Sigmoid colon (tissue), 7 donors: ENCODE results near the gene PLEKHG4B. TPM values are rescaled to one million over a fixed set of nuclear protein-coding genes. Genes with fewer than 3 reads are reported as not detected.

Source experiments
- DNase-seq: peaks from one replicate; pipeline ENCODE4 v3.0.0-alpha.2; 2019
- H3K27ac ChIP-seq, 4 donors: fragments of 200-600 bp; sonication (generic); one replicate each; pipeline ENCODE4 v1.5.1; 2016 to 2019; ENCODE audit warnings: mild to moderate bottlenecking in 1 of 4
- H3K27me3 ChIP-seq, 3 donors: fragments of 200-600 bp; sonication (generic); one replicate each; pipeline ENCODE4 v1.5.1; 2019; ENCODE audit warnings: mild to moderate bottlenecking in 1 of 3
- H3K36me3 ChIP-seq, 4 donors: fragments of 200-600 bp; sonication (generic); one replicate each; pipeline ENCODE4 v1.5.1; 2016 to 2019
- H3K4me1 ChIP-seq, 4 donors: fragments of 200-600 bp; sonication (generic); one replicate each; pipeline ENCODE4 v1.5.1; 2017 to 2019
- H3K4me3 ChIP-seq, 4 donors: fragments of 200-600 bp; sonication (generic); one replicate each; pipeline ENCODE4 v1.5.1; 2017 to 2019; ENCODE audit warnings: mild to moderate bottlenecking in 2 of 4, moderate library complexity in 1 of 4
- H3K9me3 ChIP-seq, 4 donors: fragments of 200-600 bp in 3 of 4; sonication (generic) in 3 of 4; one replicate each; pipeline versions ENCODE4 v1.5.1 to v1.6.1; 2013 to 2019
- CTCF ChIP-seq, 4 experiments: fragments of 450-650 bp in 3 of 4; fragments of 200-600 bp in 1 of 4; IDR thresholded peaks; one replicate each; pipeline ENCODE4 v1.5.1; 2016 to 2019; ENCODE audit warnings: antibody characterized with exemption in 4 of 4, mild to moderate bottlenecking in 3 of 4, moderate library complexity in 2 of 4
- EP300 ChIP-seq, 4 donors: sonication (generic); formaldehyde crosslinking; IDR thresholded peaks; one replicate each; pipeline ENCODE4 v1.6.1; 2017; ENCODE audit warnings: antibody characterized with exemption in 4 of 4
- POLR2A ChIP-seq, 2 donors: fragments of 450-650 bp; IDR thresholded peaks; one replicate each; pipeline ENCODE4 v1.6.1; 2016; ENCODE audit warnings: antibody characterized with exemption in 2 of 2, mild to moderate bottlenecking in 2 of 2, moderate library complexity in 2 of 2
- POLR2AphosphoS5 ChIP-seq, 4 donors: sonication (generic); formaldehyde crosslinking; IDR thresholded peaks; one replicate each; pipeline ENCODE4 v1.6.1; 2017; ENCODE audit warnings: antibody characterized with exemption in 4 of 4
- WGBS, 2 donors: extraction: QIAGEN DNeasy Blood & Tissue Kit; methylation state at CpG; one replicate each; pipeline ENCODE4 v1.1.7; 2013; 5-methylcytosine and 5-hydroxymethylcytosine counted together
- intact Hi-C: fragments of 100-400 bp; cut with DNase I; formaldehyde crosslinking; loops from one replicate; pipeline ENCODE4 v1.15.1; 2023
- polyA plus RNA-seq, 3 donors: library from polyadenylated mRNA; stranded (reverse); fragments of 200-250 nt; gene quantifications; one replicate each; pipeline ENCODE4 v1.2.3, GENCODE V29; 2013
- total RNA-seq, 4 donors: library from RNA; depleted of rRNA; stranded (reverse); fragments of >200 nt; gene quantifications; one replicate each; pipeline ENCODE4 v1.1.0, GENCODE V29; 2016
- donor health status: healthy with polysubstance abuse.
- donor health status: Bipolar disorder and iron deficiency.
- donor health status: healthy.

Gene PLEKHG4B
- total and polyA plus RNA-seq, 7 donors, result 0.04 to 1.9 (median 0.36) TPM; not detected in 2

GRCh38 chr5:147751-148150, 55.8 kb downstream of the PLEKHG4B start:
- intact Hi-C loops, result no loop called here
- Histone ChIP-seq H3K4me3 (no peak overlapping the region), H3K27me3 (no peaks in the 10 kb centered on the region), H3K36me3 (no peaks in the 10 kb centered on the region), H3K4me1 (no peaks in the 10 kb centered on the region), H3K27ac (no peak overlapping the region), H3K9me3 (peaks cover 4 to 19% (median 8%) of the 10 kb centered on the region in 4 donors)
- TF ChIP-seq POLR2AphosphoS5 (IDR thresholded peaks at IDR 0.05) (no peak), POLR2A (IDR thresholded peaks at IDR 0.05) (no peak), CTCF (IDR thresholded peaks at IDR 0.05) (no peak)
- 96 to 98% methylated on average over 1 of the region's 1 CpG for WGBS, 2 donors
- DNase-seq, result no peak

GRCh38 chr5:149745-150485, 57.9 kb downstream of the PLEKHG4B start:
- H3K27me3 ChIP-seq, result no peaks in the 10 kb centered on the region

GRCh38 chr5:150746-151145, 58.8 kb downstream of the PLEKHG4B start:
- Histone ChIP-seq H3K36me3 (no peaks in the 10 kb centered on the region), H3K27ac (no peak overlapping the region), H3K4me3 (no peak overlapping the region), H3K27me3 (no peaks in the 10 kb centered on the region), H3K4me1 (no peaks in the 10 kb centered on the region), H3K9me3 (peaks cover 4 to 19% (median 8%) of the 10 kb centered on the region in 4 donors)
- intact Hi-C loops, result no loop called here
- 90 to 93% methylated on average over 4 of the region's 4 CpGs for WGBS, 2 donors
- TF ChIP-seq POLR2A (IDR thresholded peaks at IDR 0.05), result no peak
- TF ChIP-seq EP300 (IDR thresholded peaks at IDR 0.05), result no peak
- no peak for TF ChIP-seq POLR2AphosphoS5 (IDR thresholded peaks at IDR 0.05)
- no peak for TF ChIP-seq CTCF (IDR thresholded peaks at IDR 0.05)
- no peak for DNase-seq

More at GRCh38 chr5:149745-150485, 57.9 kb downstream of the PLEKHG4B start:
- TF ChIP-seq POLR2AphosphoS5 (IDR thresholded peaks at IDR 0.05), result no peak
- no peak for TF ChIP-seq CTCF (IDR thresholded peaks at IDR 0.05)
- TF ChIP-seq POLR2A (IDR thresholded peaks at IDR 0.05), result no peak
- no peak for TF ChIP-seq EP300 (IDR thresholded peaks at IDR 0.05)
- Histone ChIP-seq H3K9me3 (peaks cover 4 to 19% (median 8%) of the 10 kb centered on the region in 4 donors), H3K27ac (no peak overlapping the region), H3K4me1 (no peaks in the 10 kb centered on the region), H3K36me3 (no peaks in the 10 kb centered on the region), H3K4me3 (no peak overlapping the region)
- intact Hi-C loops, result no loop called here
- WGBS, 2 donors, result 62 to 76% methylated on average over 6 of the region's 6 CpGs
- DNase-seq, result no peak

GRCh38 chr5:152077-152476, 60.1 kb downstream of the PLEKHG4B start:
- intact Hi-C loops, result no loop called here
- Histone ChIP-seq H3K4me3 (no peak overlapping the region), H3K4me1 (no peaks in the 10 kb centered on the region), H3K9me3 (peaks cover 3 to 14% (median 5%) of the 10 kb centered on the region in 4 donors), H3K27ac (no peak overlapping the region), H3K27me3 (no peaks in the 10 kb centered on the region), H3K36me3 (no peaks in the 10 kb centered on the region)
- no peak for DNase-seq
- TF ChIP-seq EP300 (IDR thresholded peaks at IDR 0.05), result no peak
- no peak for TF ChIP-seq CTCF (IDR thresholded peaks at IDR 0.05)
- no peak for TF ChIP-seq POLR2AphosphoS5 (IDR thresholded peaks at IDR 0.05)
- TF ChIP-seq POLR2A (IDR thresholded peaks at IDR 0.05), result no peak
- WGBS, 2 donors, result 64 to 96% methylated on average over 6 of the region's 6 CpGs
